ENCODE data around the gene COX17. TPM values are rescaled to one million over a fixed set of nuclear protein-coding genes. Genes with fewer than 3 reads are reported as not detected.

The COX17 gene
- total RNA-seq, 5 donors from 2014 or later (not counting 1 experiment from before 2014, with no cell fraction given), result 20.5 to 33.1 (median 30.6) TPM

- no peak overlapping the region for H3K4me3 Mint-ChIP-seq
- no peak overlapping the region for H3K27ac Mint-ChIP-seq
- Histone ChIP-seq H3K4me1 (ENCODE audit: control insufficient read depth in 1 of 2, extremely low read depth in 1 of 2, insufficient read depth in 2 of 2, low read length in 2 of 2) (no peaks in the 10 kb centered on the region), H3K27ac (ENCODE audit: low read length) (no peak overlapping the region), H3K4me3 (ENCODE audit: control insufficient read depth in 1 of 2, extremely low read depth in 1 of 2, low read length in 1 of 2) (no peak overlapping the region), H3K36me3 (ENCODE audit: control insufficient read depth in 2 of 2, extremely low read depth in 1 of 2, insufficient read depth in 1 of 2, low read length in 1 of 2) (peaks cover 3 to 10% of the 10 kb centered on the region in 2 donors), H3K9me3 (no peaks in the 10 kb centered on the region), H3K27me3 (replicated peaks in 1 of 2; ENCODE audit: control insufficient read depth in 2 of 2, extremely low read depth in 1 of 2, insufficient read depth in 2 of 2, low read length in 1 of 2) (no peaks in the 10 kb centered on the region)
- no peaks in the 10 kb centered on the region for H3K4me1 Mint-ChIP-seq
- H3K9me3 Mint-ChIP-seq, result no peaks in the 10 kb centered on the region
- no peak for ATAC-seq (replicated peaks in 1 of 4)
- no peak for DNase-seq
- peaks cover 34% of the 10 kb centered on the region for H3K36me3 Mint-ChIP-seq
- ChIA-PET CTCF (interaction anchor here in 1 of 2 donors (1.2 kb wide), 1 partner anchor 9 kb away, joined by 3 read pairs; no protein-coding TSS in a partner anchor), POLR2A (no interaction called here)
- H3K27me3 Mint-ChIP-seq, result no peaks in the 10 kb centered on the region
- 63% methylated on average over 5 of the region's 9 CpGs for WGBS (ENCODE audit: insufficient coverage)
Observed at GRCh38 chr3:119659606-119660291, 17.5 kb downstream of the COX17 start.

GRCh38 chr3:119658994-119659393 lies 18.2 kb downstream of the COX17 start:
- Histone ChIP-seq H3K27ac (ENCODE audit: low read length) (no peak overlapping the region), H3K4me1 (ENCODE audit: control insufficient read depth in 1 of 2, extremely low read depth in 1 of 2, insufficient read depth in 2 of 2, low read length in 2 of 2) (no peaks in the 10 kb centered on the region), H3K4me3 (ENCODE audit: control insufficient read depth in 1 of 2, extremely low read depth in 1 of 2, low read length in 1 of 2) (no peak overlapping the region), H3K27me3 (replicated peaks in 1 of 2; ENCODE audit: control insufficient read depth in 2 of 2, extremely low read depth in 1 of 2, insufficient read depth in 2 of 2, low read length in 1 of 2) (no peaks in the 10 kb centered on the region), H3K9me3 (no peaks in the 10 kb centered on the region), H3K36me3 (ENCODE audit: control insufficient read depth in 2 of 2, extremely low read depth in 1 of 2, insufficient read depth in 1 of 2, low read length in 1 of 2) (peaks cover 3 to 10% of the 10 kb centered on the region in 2 donors)
- ChIA-PET CTCF (interaction anchor here in 1 of 2 donors (0.6 kb wide), 1 partner anchor 216 kb away, joined by 3 read pairs; no protein-coding TSS in a partner anchor), POLR2A (no interaction called here)
- DNase-seq (no peak), ATAC-seq (replicated peaks in 1 of 4) (no peak)
- Mint-ChIP-seq H3K4me3 (no peak overlapping the region), H3K27me3 (no peaks in the 10 kb centered on the region), H3K9me3 (no peaks in the 10 kb centered on the region), H3K36me3 (peaks cover 35% of the 10 kb centered on the region), H3K27ac (no peak overlapping the region), H3K4me1 (no peaks in the 10 kb centered on the region)
- WGBS (ENCODE audit: insufficient coverage), result no CpG with 5 or more reads among the region's 2 CpGs

GRCh38 chr3:119657887-119658702 lies 19.1 kb downstream of the COX17 start:
- Histone ChIP-seq H3K4me3 (ENCODE audit: control insufficient read depth in 1 of 2, extremely low read depth in 1 of 2, low read length in 1 of 2) (no peak overlapping the region), H3K9me3 (no peaks in the 10 kb centered on the region), H3K4me1 (ENCODE audit: control insufficient read depth in 1 of 2, extremely low read depth in 1 of 2, insufficient read depth in 2 of 2, low read length in 2 of 2) (no peaks in the 10 kb centered on the region), H3K27ac (ENCODE audit: low read length) (no peak overlapping the region), H3K27me3 (replicated peaks in 1 of 2; ENCODE audit: control insufficient read depth in 2 of 2, extremely low read depth in 1 of 2, insufficient read depth in 2 of 2, low read length in 1 of 2) (no peaks in the 10 kb centered on the region), H3K36me3 (ENCODE audit: control insufficient read depth in 2 of 2, extremely low read depth in 1 of 2, insufficient read depth in 1 of 2, low read length in 1 of 2) (peaks cover 3 to 10% of the 10 kb centered on the region in 2 donors)
- no peak for DNase-seq
- H3K27ac Mint-ChIP-seq, result no peak overlapping the region
- ATAC-seq (replicated peaks in 1 of 4), result no peak
- H3K27me3 Mint-ChIP-seq, result no peaks in the 10 kb centered on the region
- H3K4me1 Mint-ChIP-seq, result no peaks in the 10 kb centered on the region
- ChIA-PET POLR2A (interaction anchor here in 1 of 2 donors (0.6 kb wide), 1 partner anchor 13 kb away, joined by 8 read pairs; no protein-coding TSS in a partner anchor), CTCF (interaction anchor here in 1 of 2 donors (0.6 kb wide), 1 partner anchor 215 kb away, joined by 3 read pairs; no protein-coding TSS in a partner anchor)
- H3K36me3 Mint-ChIP-seq, result peaks cover 36% of the 10 kb centered on the region
- no CpG with 5 or more reads among the region's 4 CpGs for WGBS (ENCODE audit: insufficient coverage)
- H3K9me3 Mint-ChIP-seq, result no peaks in the 10 kb centered on the region
- H3K4me3 Mint-ChIP-seq, result no peak overlapping the region

- no peaks in the 10 kb centered on the region for H3K4me1 Mint-ChIP-seq
- 63% methylated on average over 1 of the region's 2 CpGs for WGBS (ENCODE audit: insufficient coverage)
- ChIA-PET CTCF (interaction anchor here in 1 of 2 donors (0.6 kb wide), 1 partner anchor 486 kb away, joined by 3 read pairs; no protein-coding TSS in a partner anchor), POLR2A (no interaction called here)
- H3K27ac ChIP-seq (ENCODE audit: low read length), result no peak overlapping the region
- no peaks in the 10 kb centered on the region for H3K27me3 Mint-ChIP-seq
- H3K9me3 ChIP-seq, result no peaks in the 10 kb centered on the region
- no peaks in the 10 kb centered on the region for H3K4me1 ChIP-seq (ENCODE audit: control insufficient read depth in 1 of 2, extremely low read depth in 1 of 2, insufficient read depth in 2 of 2, low read length in 2 of 2)
- no peaks in the 10 kb centered on the region for H3K9me3 Mint-ChIP-seq
- no peak for DNase-seq
- H3K4me3 ChIP-seq (ENCODE audit: control insufficient read depth in 1 of 2, extremely low read depth in 1 of 2, low read length in 1 of 2), result no peak overlapping the region
- H3K36me3 Mint-ChIP-seq, result peaks cover 60% of the 10 kb centered on the region
- no peak overlapping the region for H3K4me3 Mint-ChIP-seq
- H3K27me3 ChIP-seq (replicated peaks in 1 of 2; ENCODE audit: control insufficient read depth in 2 of 2, extremely low read depth in 1 of 2, insufficient read depth in 2 of 2, low read length in 1 of 2), result no peaks in the 10 kb centered on the region
- no peak overlapping the region for H3K27ac Mint-ChIP-seq
- no peak for ATAC-seq (replicated peaks in 1 of 4)
- peaks cover 0 to 7% of the 10 kb centered on the region in 2 donors for H3K36me3 ChIP-seq (ENCODE audit: control insufficient read depth in 2 of 2, extremely low read depth in 1 of 2, insufficient read depth in 1 of 2, low read length in 1 of 2)
Observed at GRCh38 chr3:119653876-119654275, 23.3 kb downstream of the COX17 start.

GRCh38 chr3:119652306-119653033 lies 24.7 kb downstream of the COX17 start:
- Histone ChIP-seq H3K27ac (ENCODE audit: low read length) (no peak overlapping the region), H3K36me3 (ENCODE audit: control insufficient read depth in 2 of 2, extremely low read depth in 1 of 2, insufficient read depth in 1 of 2, low read length in 1 of 2) (peaks cover 0 to 19% of the 10 kb centered on the region in 2 donors), H3K4me1 (ENCODE audit: control insufficient read depth in 1 of 2, extremely low read depth in 1 of 2, insufficient read depth in 2 of 2, low read length in 2 of 2) (no peaks in the 10 kb centered on the region), H3K27me3 (replicated peaks in 1 of 2; ENCODE audit: control insufficient read depth in 2 of 2, extremely low read depth in 1 of 2, insufficient read depth in 2 of 2, low read length in 1 of 2) (no peaks in the 10 kb centered on the region), H3K4me3 (ENCODE audit: control insufficient read depth in 1 of 2, extremely low read depth in 1 of 2, low read length in 1 of 2) (no peak overlapping the region), H3K9me3 (no peaks in the 10 kb centered on the region)
- H3K27me3 Mint-ChIP-seq, result no peaks in the 10 kb centered on the region
- 98% methylated on average over 7 of the region's 7 CpGs for WGBS (ENCODE audit: insufficient coverage)
- CTCF ChIA-PET, result interaction anchor here in 1 of 2 donors (0.6 kb wide), 1 partner anchor 297 kb away, joined by 4 read pairs; no protein-coding TSS in a partner anchor
- DNase-seq (no peak), ATAC-seq (replicated peaks in 1 of 4) (no peak)
- POLR2A ChIA-PET, result interaction anchor here in 1 of 2 donors (0.7 kb wide), 1 partner anchor 358 kb away, joined by 3 read pairs; no protein-coding TSS in a partner anchor
- no peak overlapping the region for H3K27ac Mint-ChIP-seq
- H3K9me3 Mint-ChIP-seq, result no peaks in the 10 kb centered on the region
- no peak overlapping the region for H3K4me3 Mint-ChIP-seq
- H3K4me1 Mint-ChIP-seq, result no peaks in the 10 kb centered on the region
- peaks cover 62% of the 10 kb centered on the region for H3K36me3 Mint-ChIP-seq

GRCh38 chr3:119649761-119650160 lies 27.4 kb downstream of the COX17 start:
- no peak overlapping the region for H3K27ac ChIP-seq (ENCODE audit: low read length)
- H3K4me1 Mint-ChIP-seq, result no peaks in the 10 kb centered on the region
- H3K4me3 ChIP-seq (ENCODE audit: control insufficient read depth in 1 of 2, extremely low read depth in 1 of 2, low read length in 1 of 2), result no peak overlapping the region
- WGBS (ENCODE audit: insufficient coverage), result 44% methylated on average over 1 of the region's 3 CpGs
- POLR2A ChIA-PET, result no interaction called here
- H3K27me3 ChIP-seq (replicated peaks in 1 of 2; ENCODE audit: control insufficient read depth in 2 of 2, extremely low read depth in 1 of 2, insufficient read depth in 2 of 2, low read length in 1 of 2), result no peaks in the 10 kb centered on the region
- H3K9me3 Mint-ChIP-seq, result no peaks in the 10 kb centered on the region
- H3K27me3 Mint-ChIP-seq, result no peaks in the 10 kb centered on the region
- DNase-seq (no peak), ATAC-seq (replicated peaks in 1 of 4) (no peak)
- no peaks in the 10 kb centered on the region for H3K4me1 ChIP-seq (ENCODE audit: control insufficient read depth in 1 of 2, extremely low read depth in 1 of 2, insufficient read depth in 2 of 2, low read length in 2 of 2)
- CTCF ChIA-PET, result interaction anchor here in 1 of 2 donors (1.3 kb wide), 1 partner anchor 11 kb away, joined by 3 read pairs; the partner anchor contains the start of gene POPDC2
- H3K36me3 Mint-ChIP-seq, result peaks cover 70% of the 10 kb centered on the region
- no peak overlapping the region for H3K4me3 Mint-ChIP-seq
- H3K9me3 ChIP-seq, result no peaks in the 10 kb centered on the region
- peaks cover 2 to 12% of the 10 kb centered on the region in 2 donors for H3K36me3 ChIP-seq (ENCODE audit: control insufficient read depth in 2 of 2, extremely low read depth in 1 of 2, insufficient read depth in 1 of 2, low read length in 1 of 2)
- H3K27ac Mint-ChIP-seq, result no peak overlapping the region

Data from T-cell (primary cell).